Stomach (tissue), 9 donors: ENCODE data around the gene NFATC2. TPM values are rescaled to one million over a fixed set of nuclear protein-coding genes. Genes with fewer than 3 reads are reported as not detected.

ENCODE experiments used
- DNase-seq, 2 donors: peaks; one replicate each; pipeline versions ENCODE4 v3.0.0 to v3.0.0-alpha.2; 2013 to 2019
- H3K27ac ChIP-seq, 5 donors: fragments of 200-600 bp in 4 of 5; sonication (generic) in 4 of 5; one replicate each; pipeline ENCODE4 v1.5.1; 2013 to 2019; ENCODE audit warnings: mild to moderate bottlenecking in 1 of 5, moderate library complexity in 1 of 5
- H3K27me3 ChIP-seq, 3 donors: fragments of 200-600 bp; sonication (generic); one replicate each; pipeline ENCODE4 v1.5.1; 2017 to 2019; ENCODE audit warnings: mixed run types in 1 of 3
- H3K36me3 ChIP-seq, 4 donors: fragments of 200-600 bp; sonication (generic); 1 replicate in 3 of 4; 2 replicates in 1 of 4; pipeline ENCODE4 v1.5.1; 2016 to 2019
- H3K4me1 ChIP-seq, 4 donors: fragments of 200-600 bp; sonication (generic); one replicate each; pipeline ENCODE4 v1.5.1; 2016 to 2019
- H3K4me3 ChIP-seq, 4 donors: fragments of 200-600 bp; sonication (generic) in 3 of 4; one replicate each; pipeline ENCODE4 v1.5.1; 2016 to 2019; ENCODE audit warnings: mild to moderate bottlenecking in 1 of 4
- H3K9me3 ChIP-seq, 4 donors: fragments of 200-600 bp; sonication (generic); one replicate each; pipeline ENCODE4 v1.5.1; 2016 to 2019
- EP300 ChIP-seq: sonication (generic); formaldehyde crosslinking; IDR thresholded peaks from one replicate; pipeline ENCODE4 v1.6.1; 2017; ENCODE audit warnings: antibody characterized with exemption
- POLR2A ChIP-seq, 4 donors: fragments of 450-650 bp; IDR thresholded peaks; one replicate each; pipeline ENCODE4 v1.6.1; 2016; ENCODE audit warnings: antibody characterized with exemption in 4 of 4, control low read depth in 2 of 4, mild to moderate bottlenecking in 1 of 4, moderate library complexity in 1 of 4
- POLR2AphosphoS5 ChIP-seq, 3 donors: sonication (generic); formaldehyde crosslinking; IDR thresholded peaks; one replicate each; pipeline ENCODE4 v1.6.1; 2016; ENCODE audit warnings: antibody characterized with exemption in 3 of 3
- WGBS, 5 donors: extraction: QIAGEN DNeasy Blood & Tissue Kit in 3 of 5; methylation state at CpG; one replicate each; pipeline versions ENCODE4 v1.1.5 to v1.1.7; 2013 to 2018; 5-methylcytosine and 5-hydroxymethylcytosine counted together
- intact Hi-C: fragments of 100-400 bp; cut with DNase I; formaldehyde crosslinking; loops from one replicate; pipeline ENCODE4 v1.15.1; 2023; ENCODE audit warnings: low total_unique reads
- polyA plus RNA-seq, 3 donors: library from polyadenylated mRNA; stranded (reverse); fragments of 200-250 nt; gene quantifications; one replicate each; pipeline ENCODE4 v1.2.3, GENCODE V29; 2013
- total RNA-seq, 5 donors: library from RNA; depleted of rRNA; stranded (reverse); fragments of >200 nt; gene quantifications; one replicate each; pipeline versions ENCODE4 v1.1.0 to v1.2.3, GENCODE V29; 2014 to 2016
- TF ChIP-seq, protein P1 (sequence below), 7 experiments: fragments of 450-650 bp in 4 of 7; fragments of 200-600 bp in 3 of 7; sonication (generic) in 3 of 7; IDR thresholded peaks; one replicate each; pipeline ENCODE4 v1.5.1; 2016 to 2019; ENCODE audit warnings: antibody characterized with exemption in 7 of 7, control low read depth in 2 of 7, mild to moderate bottlenecking in 1 of 7
- donor health status: healthy with polysubstance abuse.
- donor health status: Bipolar disorder and iron deficiency.
- donor health status: healthy.

NFATC2 gene
- total and polyA plus RNA-seq, 8 donors: 1.4 to 31.9 (median 8.6) TPM

DNA sequence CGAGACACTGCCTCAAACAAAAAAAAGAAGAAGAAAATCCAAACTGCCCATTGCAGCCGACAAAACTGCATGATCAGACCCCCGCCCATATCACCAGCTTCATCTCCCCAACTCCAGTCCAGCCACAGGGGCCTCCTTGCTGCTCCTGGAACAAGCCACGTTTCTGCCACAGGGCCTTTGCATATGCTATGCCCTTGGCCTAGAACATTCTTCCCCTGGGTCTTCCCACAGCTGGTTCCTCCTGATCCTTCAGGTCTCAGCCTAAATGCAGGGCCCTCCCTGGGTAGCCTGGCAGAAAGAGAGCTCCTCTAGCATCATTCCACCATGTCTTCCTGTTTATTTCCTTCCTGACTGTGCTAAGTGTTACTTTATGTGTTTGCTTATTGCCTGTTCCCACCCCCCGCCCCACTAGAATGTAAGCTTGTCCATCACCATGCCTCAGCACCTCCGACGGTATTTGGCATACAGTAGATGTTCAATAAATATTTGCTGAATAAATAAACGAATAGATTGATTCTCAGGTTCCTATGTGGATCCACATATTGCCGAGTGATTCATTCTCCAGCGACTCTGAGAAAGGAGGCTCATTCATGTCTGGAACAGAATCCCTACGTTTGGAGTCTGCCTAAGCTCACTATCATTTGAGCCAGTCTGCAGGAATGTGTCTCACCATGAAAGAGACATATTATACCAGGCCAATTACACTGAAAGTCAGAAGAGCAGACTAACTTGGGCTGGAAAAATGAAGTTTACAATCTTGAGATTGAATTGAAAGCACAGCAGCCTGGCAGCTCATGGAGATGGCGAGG lies 56.1 kb downstream of the NFATC2 start:
- no peak for DNase-seq
- Histone ChIP-seq H3K27me3 (no peaks in the 10 kb centered on the region), H3K4me1 (peaks cover 0 to 25% (median 13%) of the 10 kb centered on the region in 4 donors), H3K4me3 (no peak overlapping the region), H3K27ac (no peak overlapping the region), H3K36me3 (peaks cover 0 to 15% (median 5%) of the 10 kb centered on the region in 4 donors), H3K9me3 (no peaks in the 10 kb centered on the region)
- intact Hi-C loops: no loop called here
- 65 to 79% (median 67%) methylated on average over 12 of the region's 12 CpGs for WGBS, 5 donors
- TF ChIP-seq POLR2A (IDR thresholded peaks at IDR 0.05): no peak
- TF ChIP-seq, protein P1, sequence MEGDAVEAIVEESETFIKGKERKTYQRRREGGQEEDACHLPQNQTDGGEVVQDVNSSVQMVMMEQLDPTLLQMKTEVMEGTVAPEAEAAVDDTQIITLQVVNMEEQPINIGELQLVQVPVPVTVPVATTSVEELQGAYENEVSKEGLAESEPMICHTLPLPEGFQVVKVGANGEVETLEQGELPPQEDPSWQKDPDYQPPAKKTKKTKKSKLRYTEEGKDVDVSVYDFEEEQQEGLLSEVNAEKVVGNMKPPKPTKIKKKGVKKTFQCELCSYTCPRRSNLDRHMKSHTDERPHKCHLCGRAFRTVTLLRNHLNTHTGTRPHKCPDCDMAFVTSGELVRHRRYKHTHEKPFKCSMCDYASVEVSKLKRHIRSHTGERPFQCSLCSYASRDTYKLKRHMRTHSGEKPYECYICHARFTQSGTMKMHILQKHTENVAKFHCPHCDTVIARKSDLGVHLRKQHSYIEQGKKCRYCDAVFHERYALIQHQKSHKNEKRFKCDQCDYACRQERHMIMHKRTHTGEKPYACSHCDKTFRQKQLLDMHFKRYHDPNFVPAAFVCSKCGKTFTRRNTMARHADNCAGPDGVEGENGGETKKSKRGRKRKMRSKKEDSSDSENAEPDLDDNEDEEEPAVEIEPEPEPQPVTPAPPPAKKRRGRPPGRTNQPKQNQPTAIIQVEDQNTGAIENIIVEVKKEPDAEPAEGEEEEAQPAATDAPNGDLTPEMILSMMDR (IDR thresholded peaks at IDR 0.05): no peak
- no peak for TF ChIP-seq POLR2AphosphoS5 (IDR thresholded peaks at IDR 0.05)
- TF ChIP-seq EP300: no peak

DNA sequence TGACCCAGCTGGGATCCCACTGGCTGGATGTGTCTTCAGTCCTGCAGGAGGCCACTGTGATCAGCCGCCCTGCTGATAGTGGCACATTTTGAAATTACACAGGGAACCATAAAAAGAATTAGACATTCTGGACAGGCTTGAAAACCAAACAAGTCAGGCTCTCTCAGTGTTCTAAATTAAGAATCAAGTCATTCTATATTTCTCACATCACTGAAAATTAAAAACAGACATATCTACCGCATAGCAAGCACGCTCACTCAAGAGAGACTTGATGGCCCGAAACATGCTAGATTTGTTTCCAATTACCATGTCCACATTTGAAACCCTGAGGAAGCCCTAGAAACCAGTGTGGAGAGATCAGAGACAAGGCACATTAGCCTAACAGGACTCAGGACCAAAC lies 57.7 kb downstream of the NFATC2 start:
- H3K27me3 ChIP-seq: no peaks in the 10 kb centered on the region
- peaks cover 0 to 15% (median 7%) of the 10 kb centered on the region in 4 donors for H3K36me3 ChIP-seq
- TF ChIP-seq, protein P1 (IDR thresholded peaks at IDR 0.05): no peak
- TF ChIP-seq POLR2AphosphoS5 (IDR thresholded peaks at IDR 0.05) (no peak), POLR2A (IDR thresholded peaks at IDR 0.05) (no peak), EP300 (no peak)
- peaks cover 0 to 23% (median 13%) of the 10 kb centered on the region in 4 donors for H3K4me1 ChIP-seq
- no peak overlapping the region for H3K4me3 ChIP-seq
- WGBS, 5 donors: 94 to 99% (median 98%) methylated on average over 4 of the region's 4 CpGs
- DNase-seq: no peak
- no peaks in the 10 kb centered on the region for H3K9me3 ChIP-seq
- intact Hi-C loops: no loop called here
- no peak overlapping the region for H3K27ac ChIP-seq

DNA sequence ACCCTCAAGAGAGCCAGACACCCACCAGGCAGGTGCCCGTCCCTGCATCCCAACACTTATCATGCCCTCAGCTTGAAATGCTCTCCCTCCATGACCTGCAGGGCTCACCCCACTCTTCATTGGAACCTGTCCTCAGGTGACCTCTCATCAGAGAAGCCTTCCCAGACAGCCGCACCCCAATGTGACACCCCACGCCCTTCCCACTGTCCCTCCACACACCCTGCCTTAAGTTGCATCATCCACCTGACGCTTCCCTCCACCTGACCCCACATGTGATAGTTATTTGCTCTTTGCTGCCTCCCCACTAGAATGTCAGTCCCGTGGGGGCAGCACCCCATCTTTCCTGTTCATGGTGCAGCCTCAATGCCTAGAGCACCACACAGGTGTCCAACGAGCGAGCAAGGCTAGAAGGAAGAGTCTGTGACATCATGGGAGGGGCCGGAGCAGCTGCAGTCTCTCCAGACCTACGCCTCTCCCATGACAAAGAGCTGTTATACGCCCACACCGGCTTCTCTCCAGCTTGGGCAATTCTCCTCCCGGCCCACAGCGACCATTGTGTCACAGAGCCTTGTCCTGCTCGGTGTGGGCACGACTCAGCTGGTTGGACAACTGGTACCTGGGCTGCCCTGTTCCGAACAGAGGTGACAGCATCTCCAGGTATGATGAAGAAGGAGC lies 58.2 kb downstream of the NFATC2 start:
- no peak overlapping the region for H3K27ac ChIP-seq
- no peaks in the 10 kb centered on the region for H3K9me3 ChIP-seq
- no peak for DNase-seq
- H3K4me1 ChIP-seq: peaks cover 0 to 23% (median 13%) of the 10 kb centered on the region in 4 donors
- H3K36me3 ChIP-seq: peaks cover 0 to 12% (median 7%) of the 10 kb centered on the region in 4 donors
- no peak for TF ChIP-seq POLR2A (IDR thresholded peaks at IDR 0.05)
- H3K4me3 ChIP-seq: no peak overlapping the region
- intact Hi-C loops: no loop called here
- 75 to 88% (median 84%) methylated on average over 15 to 16 of the region's 16 CpGs for WGBS, 5 donors
- no peaks in the 10 kb centered on the region for H3K27me3 ChIP-seq

DNA sequence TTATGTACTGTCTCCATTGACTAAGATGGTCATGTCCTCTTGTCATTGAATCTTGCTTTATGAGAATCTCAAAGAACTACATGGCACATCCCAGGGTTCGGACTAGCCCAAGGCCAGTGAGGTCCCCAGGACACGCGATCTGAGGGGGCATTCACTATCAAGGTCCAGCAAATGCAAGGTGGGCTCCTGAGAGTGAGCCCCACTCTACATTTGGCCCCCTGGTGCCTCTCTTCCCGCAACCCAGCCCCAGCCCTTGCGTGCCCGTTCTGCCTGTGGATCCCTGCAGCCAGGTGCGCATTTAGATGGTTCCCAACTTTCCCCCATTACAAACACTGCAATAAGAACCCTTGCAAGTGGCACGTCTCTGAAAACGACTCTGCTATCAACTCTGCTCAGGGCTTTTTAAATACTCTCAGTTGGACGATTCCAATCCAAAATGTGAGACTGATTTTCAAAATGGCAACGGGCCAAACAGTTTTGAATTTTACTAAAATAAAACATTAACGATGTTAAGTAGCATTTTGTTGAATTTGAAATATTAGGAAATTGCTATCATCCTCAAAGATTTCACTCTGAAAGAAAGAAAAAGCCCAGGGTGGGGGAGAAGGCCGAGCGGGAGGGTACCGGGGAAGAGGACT lies 59.6 kb downstream of the NFATC2 start:
- Histone ChIP-seq H3K27me3 (no peaks in the 10 kb centered on the region), H3K27ac (no peak overlapping the region), H3K9me3 (no peaks in the 10 kb centered on the region), H3K4me3 (no peak overlapping the region), H3K36me3 (peaks cover 0 to 12% (median 7%) of the 10 kb centered on the region in 4 donors), H3K4me1 (peaks cover 0 to 19% (median 13%) of the 10 kb centered on the region in 4 donors)
- WGBS, 5 donors: 87 to 96% (median 92%) methylated on average over 14 to 15 of the region's 15 CpGs
- TF ChIP-seq POLR2A (IDR thresholded peaks at IDR 0.05) (no peak), EP300 (no peak), POLR2AphosphoS5 (IDR thresholded peaks at IDR 0.05) (no peak)
- TF ChIP-seq, protein P1 (IDR thresholded peaks at IDR 0.05): no peak
- no peak for DNase-seq
- intact Hi-C loops: no loop called here
